Esophagus squamous epithelium (tissue), 5 donors: ENCODE measurements around the gene LDLRAD4. TPM values are rescaled to one million over a fixed set of nuclear protein-coding genes. Genes with fewer than 3 reads are reported as not detected.

Experiments used
- DNase-seq: peaks from one replicate; lab custom pipeline; 2025; lab: John Stamatoyannopoulos, UW
- H3K27ac ChIP-seq, 4 donors: fragments of 200-600 bp; sonication (generic); one replicate each; pipeline ENCODE4 v1.5.1; 2016 to 2019; ENCODE audit warnings: mild to moderate bottlenecking in 1 of 4
- H3K27me3 ChIP-seq, 4 donors: fragments of 200-600 bp; sonication (generic); 1 replicate in 3 of 4; 2 replicates in 1 of 4; pipeline versions ENCODE4 v1.5.1 to v1.6.0; 2017 to 2021; ENCODE audit warnings: antibody characterized with exemption in 1 of 4
- H3K36me3 ChIP-seq, 3 donors: fragments of 200-600 bp; sonication (generic); one replicate each; pipeline ENCODE4 v1.5.1; 2016 to 2019
- H3K4me1 ChIP-seq, 3 donors: fragments of 200-600 bp; sonication (generic); one replicate each; pipeline ENCODE4 v1.5.1; 2017 to 2019
- H3K4me3 ChIP-seq, 4 donors: fragments of 200-600 bp; sonication (generic); 1 replicate in 3 of 4; 2 replicates in 1 of 4; pipeline ENCODE4 v1.5.1; 2016 to 2019; ENCODE audit warnings: mild to moderate bottlenecking in 2 of 4, moderate library complexity in 1 of 4
- H3K9me3 ChIP-seq, 3 donors: fragments of 200-600 bp; sonication (generic); one replicate each; pipeline ENCODE4 v1.5.1; 2016 to 2019
- POLR2A ChIP-seq, 4 donors: fragments of 450-650 bp; IDR thresholded peaks; one replicate each; pipeline ENCODE4 v1.6.1; 2017; ENCODE audit warnings: antibody characterized with exemption in 4 of 4, mild to moderate bottlenecking in 4 of 4, moderate library complexity in 3 of 4
- WGBS, 2 donors: methylation state at CpG; one replicate each; pipeline ENCODE4 v1.1.5; 2018; 5-methylcytosine and 5-hydroxymethylcytosine counted together
- intact Hi-C: fragments of 100-400 bp; cut with DNase I; formaldehyde crosslinking; loops from one replicate; pipeline ENCODE4 v1.15.0; 2022
- total RNA-seq, 4 donors: library from RNA; depleted of rRNA; stranded (reverse); fragments of >200 nt; gene quantifications; one replicate each; pipeline ENCODE4 v1.1.0, GENCODE V29; 2016
- TF ChIP-seq, protein P1 (sequence below), 6 experiments: fragments of 450-650 bp in 4 of 6; fragments of 200-600 bp in 2 of 6; sonication (generic) in 2 of 6; IDR thresholded peaks; one replicate each; pipeline ENCODE4 v1.5.1; 2016 to 2019; ENCODE audit warnings: antibody characterized with exemption in 6 of 6, mild to moderate bottlenecking in 4 of 6, moderate library complexity in 4 of 6
- donor health status: DM: yes; HTN: yes; CAD: no.

LDLRAD4 gene
- total RNA-seq, 4 donors from 2014 or later, result 0.91 to 17.9 (median 6.8) TPM

DNA sequence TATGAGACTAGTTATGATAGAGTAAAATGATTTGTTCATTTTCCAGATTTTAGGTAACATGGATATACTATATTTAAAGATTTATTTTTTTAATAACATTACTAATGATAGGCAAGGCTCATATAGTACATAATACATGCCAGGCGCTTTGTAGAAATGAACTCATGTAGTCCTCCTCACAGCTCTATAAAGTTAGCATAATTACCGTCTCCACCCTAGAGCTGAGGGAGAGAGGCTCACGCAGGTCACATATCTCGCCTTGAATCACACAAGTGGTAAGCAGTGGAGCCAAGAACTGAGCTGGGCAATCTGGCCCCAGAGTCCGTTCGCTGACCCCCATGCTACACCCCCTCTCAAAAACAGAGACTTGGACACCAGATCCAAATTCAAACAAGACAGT is 285.3 kb downstream of the LDLRAD4 start:
- Histone ChIP-seq H3K4me3 (no peak overlapping the region), H3K36me3 (peaks cover 0 to 1% (median 0%) of the 10 kb centered on the region in 3 donors), H3K9me3 (peaks cover 0 to 2% (median 0%) of the 10 kb centered on the region in 3 donors), H3K4me1 (peaks cover 0 to 19% (median 4%) of the 10 kb centered on the region in 3 donors), H3K27me3 (peaks cover 0 to 15% (median 0%) of the 10 kb centered on the region in 4 donors), H3K27ac (no peak overlapping the region)
- 72 to 79% methylated on average over 5 to 6 of the region's 6 CpGs for WGBS, 2 donors
- no peak for DNase-seq
- no peak for TF ChIP-seq POLR2A (IDR thresholded peaks at IDR 0.05)
- TF ChIP-seq, protein P1, sequence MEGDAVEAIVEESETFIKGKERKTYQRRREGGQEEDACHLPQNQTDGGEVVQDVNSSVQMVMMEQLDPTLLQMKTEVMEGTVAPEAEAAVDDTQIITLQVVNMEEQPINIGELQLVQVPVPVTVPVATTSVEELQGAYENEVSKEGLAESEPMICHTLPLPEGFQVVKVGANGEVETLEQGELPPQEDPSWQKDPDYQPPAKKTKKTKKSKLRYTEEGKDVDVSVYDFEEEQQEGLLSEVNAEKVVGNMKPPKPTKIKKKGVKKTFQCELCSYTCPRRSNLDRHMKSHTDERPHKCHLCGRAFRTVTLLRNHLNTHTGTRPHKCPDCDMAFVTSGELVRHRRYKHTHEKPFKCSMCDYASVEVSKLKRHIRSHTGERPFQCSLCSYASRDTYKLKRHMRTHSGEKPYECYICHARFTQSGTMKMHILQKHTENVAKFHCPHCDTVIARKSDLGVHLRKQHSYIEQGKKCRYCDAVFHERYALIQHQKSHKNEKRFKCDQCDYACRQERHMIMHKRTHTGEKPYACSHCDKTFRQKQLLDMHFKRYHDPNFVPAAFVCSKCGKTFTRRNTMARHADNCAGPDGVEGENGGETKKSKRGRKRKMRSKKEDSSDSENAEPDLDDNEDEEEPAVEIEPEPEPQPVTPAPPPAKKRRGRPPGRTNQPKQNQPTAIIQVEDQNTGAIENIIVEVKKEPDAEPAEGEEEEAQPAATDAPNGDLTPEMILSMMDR (IDR thresholded peaks at IDR 0.05), result no peak
- intact Hi-C loops, result no loop called here

DNA sequence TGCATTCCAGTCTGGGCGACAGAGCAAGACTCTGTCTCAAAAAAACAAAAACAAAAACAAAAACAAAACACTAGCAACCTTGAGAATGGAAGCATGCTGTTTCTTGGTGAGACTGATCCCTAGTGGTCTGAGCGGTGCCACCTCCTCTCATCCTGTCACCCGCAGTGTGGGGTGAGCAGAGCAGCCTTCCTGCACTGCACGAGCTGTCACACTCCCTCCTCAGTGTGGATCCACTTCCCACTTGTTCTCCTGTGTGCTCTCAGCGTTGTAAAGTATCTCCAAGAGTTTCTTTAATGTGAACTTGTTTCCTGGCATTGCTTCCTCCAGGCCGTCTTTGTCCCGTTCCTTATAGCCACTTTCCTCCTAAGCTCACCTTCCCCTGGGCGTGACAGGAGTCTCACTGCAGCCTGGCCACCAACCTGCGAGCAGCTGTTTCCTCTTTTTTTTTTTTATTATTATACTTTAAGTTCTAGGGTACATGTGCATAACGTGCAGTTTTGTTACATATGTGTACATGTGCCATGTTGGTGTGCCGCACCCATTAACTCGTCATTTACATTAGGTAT is 287.3 kb downstream of the LDLRAD4 start:
- TF ChIP-seq POLR2A (IDR thresholded peaks at IDR 0.05), result no peak
- 59 to 67% methylated on average over 12 of the region's 12 CpGs for WGBS, 2 donors
- H3K27ac ChIP-seq, result no peak overlapping the region
- peaks cover 0 to 8% (median 0%) of the 10 kb centered on the region in 4 donors for H3K27me3 ChIP-seq
- no peaks in the 10 kb centered on the region for H3K36me3 ChIP-seq
- H3K4me3 ChIP-seq, result no peak overlapping the region
- intact Hi-C loops, result no loop called here
- DNase-seq, result no peak
- H3K4me1 ChIP-seq, result peaks cover 0 to 10% (median 2%) of the 10 kb centered on the region in 3 donors
- no peaks in the 10 kb centered on the region for H3K9me3 ChIP-seq

DNA sequence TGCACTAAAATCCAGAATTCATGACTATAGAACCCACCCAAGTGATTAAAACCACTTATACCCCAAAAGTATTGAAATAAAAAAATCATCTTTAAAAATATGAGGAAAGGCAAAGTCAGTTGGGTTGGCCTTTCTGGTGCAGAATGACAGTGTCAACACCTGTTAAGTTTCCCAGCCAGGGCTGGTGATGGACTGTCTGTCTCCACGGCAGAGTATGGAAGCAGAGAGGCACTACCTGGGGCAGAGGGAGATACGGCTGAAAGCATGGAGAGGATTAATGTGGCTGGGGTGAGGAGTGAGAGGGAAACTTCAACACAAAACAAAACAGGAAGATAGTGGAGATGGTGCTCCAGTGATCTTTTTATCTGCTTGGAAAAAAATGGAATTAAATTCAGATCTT is 292.0 kb downstream of the LDLRAD4 start:
- no peaks in the 10 kb centered on the region for H3K27me3 ChIP-seq
- no peak for DNase-seq
- 61 to 82% methylated on average over 2 of the region's 2 CpGs for WGBS, 2 donors
- H3K36me3 ChIP-seq, result no peaks in the 10 kb centered on the region
- intact Hi-C loops, result no loop called here
- H3K4me1 ChIP-seq, result no peaks in the 10 kb centered on the region
- no peaks in the 10 kb centered on the region for H3K9me3 ChIP-seq
- H3K27ac ChIP-seq, result no peak overlapping the region
- no peak overlapping the region for H3K4me3 ChIP-seq
- TF ChIP-seq, protein P1 (IDR thresholded peaks at IDR 0.05), result no peak
- no peak for TF ChIP-seq POLR2A (IDR thresholded peaks at IDR 0.05)

DNA sequence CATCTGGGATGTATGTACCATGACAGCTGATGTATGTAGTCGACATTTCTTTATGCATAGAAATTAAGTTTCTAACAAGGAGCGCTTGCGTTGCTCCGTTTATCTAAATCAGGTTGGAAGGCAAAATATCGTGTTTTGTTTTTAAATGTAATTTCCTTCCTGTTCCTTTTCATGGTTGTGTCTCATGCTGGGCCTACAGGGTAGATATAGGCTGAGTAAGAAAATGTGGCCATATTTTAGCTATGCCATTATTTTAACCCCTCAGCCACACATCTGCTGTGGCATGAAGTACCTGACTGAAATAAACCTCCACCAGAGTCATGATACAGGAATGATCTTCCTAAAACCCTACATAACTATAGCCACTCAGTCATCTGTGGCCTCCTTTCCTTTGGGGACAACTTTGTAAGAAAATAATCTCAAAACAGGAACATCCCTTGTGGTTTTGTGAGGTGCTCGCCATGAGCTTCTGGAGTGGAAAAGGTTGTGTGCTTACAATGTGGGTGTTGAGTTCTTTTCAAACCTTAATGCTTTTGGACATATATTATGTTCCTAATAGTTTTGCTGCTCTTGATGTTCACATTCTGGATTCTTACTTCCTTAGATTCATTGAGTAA is 293.5 kb downstream of the LDLRAD4 start:
- Histone ChIP-seq H3K4me1 (no peaks in the 10 kb centered on the region), H3K36me3 (no peaks in the 10 kb centered on the region), H3K27me3 (no peaks in the 10 kb centered on the region), H3K27ac (no peak overlapping the region), H3K4me3 (no peak overlapping the region), H3K9me3 (no peaks in the 10 kb centered on the region)
- WGBS, 2 donors, result 76 to 84% methylated on average over 6 of the region's 6 CpGs
- intact Hi-C loops, result no loop called here
- TF ChIP-seq, protein P1 (IDR thresholded peaks at IDR 0.05), result no peak
- TF ChIP-seq POLR2A (IDR thresholded peaks at IDR 0.05), result no peak
- no peak for DNase-seq

DNA sequence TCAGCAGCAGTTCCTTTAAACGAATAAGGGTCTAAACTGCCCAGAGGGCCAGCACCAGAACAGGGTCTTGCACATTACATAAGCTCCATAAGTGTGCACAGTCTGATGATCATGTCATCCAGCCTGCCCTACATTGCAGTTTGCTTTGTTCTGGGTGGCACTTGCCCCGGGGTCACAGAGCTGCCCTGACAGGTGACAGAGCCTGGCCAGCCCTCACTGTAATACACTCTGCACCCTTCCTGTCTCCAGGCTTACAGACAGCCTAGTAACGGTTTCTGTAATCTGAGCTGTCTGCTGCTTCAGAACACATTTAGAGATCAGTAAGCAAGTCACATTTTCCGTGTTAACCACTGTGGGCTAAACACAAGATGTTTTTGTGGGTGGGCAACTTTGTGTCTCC is 294.5 kb downstream of the LDLRAD4 start:
- Histone ChIP-seq H3K27me3 (no peaks in the 10 kb centered on the region), H3K27ac (no peak overlapping the region), H3K4me3 (no peak overlapping the region), H3K9me3 (no peaks in the 10 kb centered on the region), H3K36me3 (no peaks in the 10 kb centered on the region), H3K4me1 (no peaks in the 10 kb centered on the region)
- no peak for DNase-seq
- WGBS, 2 donors, result 22% methylated on average over 4 of the region's 4 CpGs
- TF ChIP-seq, protein P1 (IDR thresholded peaks at IDR 0.05), result no peak
- no peak for TF ChIP-seq POLR2A (IDR thresholded peaks at IDR 0.05)
- intact Hi-C loops, result no loop called here
